ENCODE results near the gene COL23A1.

The COL23A1 gene

DNA sequence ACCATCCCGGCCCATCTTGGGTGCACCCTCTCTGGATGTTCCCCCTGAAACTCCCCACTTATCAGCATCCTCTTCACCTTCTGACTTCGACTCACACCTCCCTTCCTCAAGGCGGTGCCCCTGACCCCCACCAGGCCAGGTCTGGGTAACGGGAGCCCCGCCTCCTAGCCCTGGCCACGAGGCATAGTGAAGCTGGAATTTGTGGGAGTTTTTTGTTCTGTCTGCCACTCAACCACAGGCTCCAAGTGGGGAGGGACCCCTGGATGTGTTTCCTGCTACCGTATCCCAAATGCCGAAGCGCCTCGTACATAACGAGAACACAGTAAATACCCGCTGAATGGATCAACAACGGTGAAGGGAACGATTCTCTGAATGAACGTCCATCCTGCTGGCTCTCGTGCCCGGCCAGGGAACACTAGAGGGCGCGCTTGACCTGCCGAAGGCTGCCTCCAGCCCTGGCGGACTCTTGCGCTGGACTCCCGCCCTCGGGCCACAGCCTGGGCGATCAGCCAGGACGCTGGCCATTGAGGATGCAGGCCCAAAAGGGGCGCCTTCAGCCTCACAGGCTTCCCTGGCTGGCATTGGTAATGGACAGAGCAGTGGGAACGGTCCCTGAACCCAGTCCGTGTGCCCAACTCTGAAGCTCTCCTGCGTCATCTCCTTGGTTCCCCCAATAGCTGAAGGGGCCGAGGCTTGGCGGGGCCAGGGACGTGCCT lies 310.3 kb downstream of the COL23A1 start:
- TF ChIP-seq CTCF (IDR thresholded peaks at IDR 0.05; ENCODE audit: borderline replicate concordance, control extremely low read depth, extremely low read depth, insufficient read depth, missing control alignments) = peak; percentile 95
- in situ Hi-C loops (cut with MboI; ENCODE audit: low sequenced_read_pairs, unreplicated experiment) = loop anchor here (10.0 to 25.0 kb wide), 2 partner anchors 275 to 1207 kb away; no protein-coding TSS in a partner anchor
- DNase-seq (ENCODE audit: low spot score) = peak; percentile 93

DNA sequence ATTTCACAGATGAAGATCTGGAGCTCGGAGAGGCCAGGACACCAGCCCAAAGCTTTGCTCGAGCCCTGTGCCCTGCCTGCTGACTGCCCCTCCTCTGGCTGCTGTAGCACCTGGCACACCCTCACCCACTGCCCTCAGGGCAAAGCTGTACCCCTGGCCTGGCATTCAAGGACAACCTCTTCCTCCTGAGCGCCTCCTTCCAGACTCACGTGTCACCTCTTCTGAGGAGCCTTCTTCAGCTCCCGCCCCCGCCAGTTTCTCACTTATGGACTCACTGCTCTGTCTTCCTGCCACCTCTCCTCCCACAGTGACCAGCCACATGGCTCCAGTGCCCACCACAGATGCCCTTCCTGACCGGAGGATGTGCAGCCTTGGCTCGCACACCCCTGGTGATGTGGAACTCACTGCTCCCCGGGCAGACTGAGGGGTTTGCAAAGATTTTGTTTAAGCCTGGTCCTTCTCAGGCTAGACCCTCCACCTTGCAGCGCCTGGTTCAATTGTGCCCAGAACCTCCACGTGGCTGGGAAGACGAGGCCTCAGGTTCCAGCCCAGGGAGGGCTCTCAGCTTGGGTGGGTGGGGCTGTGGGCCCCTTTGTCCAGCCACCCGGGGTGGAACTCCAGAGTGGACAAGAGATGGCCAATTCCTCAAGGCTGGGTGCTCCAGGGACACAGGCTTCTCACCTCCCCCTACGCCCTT lies 311.0 kb downstream of the COL23A1 start:
- TF ChIP-seq CTCF (IDR thresholded peaks at IDR 0.05; ENCODE audit: borderline replicate concordance, control extremely low read depth, extremely low read depth, insufficient read depth, missing control alignments) = no peak
- DNase-seq (ENCODE audit: low spot score) = no peak
- in situ Hi-C loops (cut with MboI; ENCODE audit: low sequenced_read_pairs, unreplicated experiment) = loop anchor here (25.0 kb wide), 1 partner anchor 1208 kb away; no protein-coding TSS in a partner anchor

- in situ Hi-C loops (cut with MboI; ENCODE audit: low sequenced_read_pairs, unreplicated experiment) = loop anchor here (25.0 kb wide), 1 partner anchor 1209 kb away; no protein-coding TSS in a partner anchor
- DNase-seq (ENCODE audit: low spot score) = no peak
- no peak for TF ChIP-seq CTCF (IDR thresholded peaks at IDR 0.05; ENCODE audit: borderline replicate concordance, control extremely low read depth, extremely low read depth, insufficient read depth, missing control alignments)
Measured at GRCh38 chr5:178278358-178279023, 311.7 kb downstream of the COL23A1 start.

GRCh38 chr5:178277866-178278265 lies 312.3 kb downstream of the COL23A1 start:
- no peak for DNase-seq (ENCODE audit: low spot score)
- TF ChIP-seq CTCF (IDR thresholded peaks at IDR 0.05; ENCODE audit: borderline replicate concordance, control extremely low read depth, extremely low read depth, insufficient read depth, missing control alignments) = no peak
- in situ Hi-C loops (cut with MboI; ENCODE audit: low sequenced_read_pairs, unreplicated experiment) = loop anchor here (25.0 kb wide), 1 partner anchor 1209 kb away; no protein-coding TSS in a partner anchor

DNA sequence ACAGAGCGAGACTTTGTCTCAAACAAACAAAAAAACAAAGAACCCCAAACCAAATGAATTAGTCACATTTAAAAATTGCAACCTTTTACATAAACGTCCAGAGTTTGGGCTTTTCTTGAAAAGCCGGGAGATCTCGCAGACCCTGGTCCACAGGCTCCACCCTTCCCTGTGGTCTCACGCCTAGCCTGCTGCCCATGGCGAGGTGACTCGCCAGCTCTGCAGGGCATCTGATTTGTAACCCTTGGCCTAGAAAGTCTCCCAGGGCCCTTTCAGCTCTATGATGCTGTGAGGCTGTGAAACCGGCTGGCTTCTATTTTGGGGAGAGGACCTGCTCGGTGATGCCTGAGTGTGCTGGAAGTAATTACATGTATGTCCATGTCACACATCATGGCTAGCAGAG lies 312.8 kb downstream of the COL23A1 start:
- DNase-seq (ENCODE audit: low spot score) = no peak
- TF ChIP-seq CTCF (IDR thresholded peaks at IDR 0.05; ENCODE audit: borderline replicate concordance, control extremely low read depth, extremely low read depth, insufficient read depth, missing control alignments) = no peak
- in situ Hi-C loops (cut with MboI; ENCODE audit: low sequenced_read_pairs, unreplicated experiment) = loop anchor here (25.0 kb wide), 1 partner anchor 1210 kb away; no protein-coding TSS in a partner anchor

DNA sequence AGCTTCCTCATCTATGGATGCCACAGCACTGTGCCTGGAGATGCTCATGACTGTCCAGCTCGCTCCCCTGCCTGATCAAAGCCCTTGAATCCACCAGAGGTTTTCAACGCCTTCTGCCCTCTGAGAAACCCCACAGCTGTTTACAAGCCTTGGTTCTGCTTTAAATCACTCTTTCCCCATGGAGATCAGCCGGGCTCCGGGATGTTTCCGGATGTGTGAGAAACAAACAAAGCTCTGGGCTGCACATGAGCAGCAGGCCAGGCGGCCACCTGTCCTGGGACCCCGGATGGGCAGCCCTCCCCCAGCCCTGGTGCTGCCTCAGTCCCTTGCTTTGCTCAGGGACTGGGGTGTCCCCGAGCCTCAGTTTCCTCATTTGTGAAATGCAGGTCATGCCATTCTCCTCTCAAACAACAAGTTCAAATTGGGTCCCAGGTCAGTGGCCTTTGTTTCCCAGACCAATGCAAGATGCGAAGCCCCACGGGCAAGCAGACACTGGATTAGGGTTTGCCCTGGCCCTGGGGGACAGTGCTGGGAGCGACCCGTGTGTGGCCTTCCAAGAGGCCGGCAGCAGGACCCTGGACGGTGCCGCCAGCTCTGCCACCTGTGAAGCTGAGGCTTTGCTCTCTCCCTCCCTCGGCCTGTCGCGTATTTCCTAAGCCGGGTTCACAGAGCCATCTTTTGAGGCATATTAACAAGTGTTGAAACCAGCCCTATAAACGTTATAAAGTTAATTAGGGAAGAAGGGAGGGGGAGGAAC lies 315.2 kb downstream of the COL23A1 start:
- no peak for TF ChIP-seq CTCF (IDR thresholded peaks at IDR 0.05; ENCODE audit: borderline replicate concordance, control extremely low read depth, extremely low read depth, insufficient read depth, missing control alignments)
- no peak for DNase-seq (ENCODE audit: low spot score)
- in situ Hi-C loops (cut with MboI; ENCODE audit: low sequenced_read_pairs, unreplicated experiment) = loop anchor here (25.0 kb wide), 1 partner anchor 1212 kb away; no protein-coding TSS in a partner anchor
